ENCODE results near the gene CD109.
"Not testable (repeated sequence)": the region's sequence is repeated elsewhere in the genome, so short reads cannot be mapped to it uniquely, and the experiment has no call there.

Gene CD109

GRCh38 chr6:73680289-73680918 lies 15.6 kb upstream of the CD109 start:
- DNase-seq = no peak
- in situ Hi-C loops (cut with MboI; ENCODE audit: low pct_unique_long_range_greater_than_20kb, low sequenced_read_pairs) = no loop called here

DNA sequence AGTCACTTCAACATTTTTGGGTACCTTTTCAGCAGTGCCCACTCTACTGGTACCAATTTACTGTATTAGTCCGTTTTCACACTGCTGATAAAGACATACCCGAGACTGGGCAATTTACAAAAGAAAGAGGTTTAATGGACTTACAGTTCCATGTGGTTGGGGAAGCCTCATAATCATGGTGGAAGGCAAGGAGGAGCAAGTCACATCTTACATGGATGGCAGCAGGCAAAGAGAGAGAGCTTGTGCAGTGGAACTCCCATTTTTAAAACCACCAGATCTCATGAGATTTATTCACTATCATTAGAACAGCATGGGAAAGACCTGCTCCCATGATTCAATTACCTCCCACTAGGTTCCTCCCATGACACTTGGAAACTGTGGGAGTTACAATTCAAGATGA lies 12.4 kb upstream of the CD109 start:
- DNase-seq; in situ Hi-C loops (cut with MboI; ENCODE audit: low pct_unique_long_range_greater_than_20kb, low sequenced_read_pairs): not testable (repeated sequence)

- no peak for DNase-seq
- in situ Hi-C loops (cut with MboI; ENCODE audit: low pct_unique_long_range_greater_than_20kb, low sequenced_read_pairs) = no loop called here
Measured at GRCh38 chr6:73688351-73688750, 7.7 kb upstream of the CD109 start.

GRCh38 chr6:73690056-73690455 lies 5.9 kb upstream of the CD109 start:
- in situ Hi-C loops (cut with MboI; ENCODE audit: low pct_unique_long_range_greater_than_20kb, low sequenced_read_pairs) = no loop called here
- no peak for DNase-seq

DNA sequence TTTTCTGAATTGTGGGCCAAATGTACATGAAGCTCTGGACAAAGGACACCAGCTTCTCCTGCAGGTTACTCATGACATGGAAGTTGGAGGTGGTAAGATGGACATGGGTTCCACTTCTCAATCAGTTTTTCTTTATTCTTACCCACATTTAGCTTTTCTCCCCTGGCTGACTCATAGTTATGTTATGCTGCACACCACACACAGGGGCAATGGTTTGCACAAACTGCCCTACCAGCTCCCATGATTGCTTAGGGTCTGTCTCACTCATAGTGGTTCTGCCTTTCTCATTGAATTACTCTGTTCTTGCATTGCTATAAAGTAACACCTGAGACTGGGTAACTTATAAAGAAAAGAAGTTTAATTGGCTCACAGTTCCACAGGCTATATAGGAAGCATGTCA lies 4.5 kb upstream of the CD109 start:
- DNase-seq = no peak
- in situ Hi-C loops (cut with MboI; ENCODE audit: low pct_unique_long_range_greater_than_20kb, low sequenced_read_pairs) = no loop called here

- DNase-seq = peak; percentile 27
- in situ Hi-C loops (cut with MboI; ENCODE audit: low pct_unique_long_range_greater_than_20kb, low sequenced_read_pairs) = no loop called here
Measured at GRCh38 chr6:73694711-73695411, 1.1 kb upstream of the CD109 start.

GRCh38 chr6:73696966-73697655 lies 1.1 kb downstream of the CD109 start:
- DNase-seq = peak; percentile 19
- in situ Hi-C loops (cut with MboI; ENCODE audit: low pct_unique_long_range_greater_than_20kb, low sequenced_read_pairs) = no loop called here

DNA sequence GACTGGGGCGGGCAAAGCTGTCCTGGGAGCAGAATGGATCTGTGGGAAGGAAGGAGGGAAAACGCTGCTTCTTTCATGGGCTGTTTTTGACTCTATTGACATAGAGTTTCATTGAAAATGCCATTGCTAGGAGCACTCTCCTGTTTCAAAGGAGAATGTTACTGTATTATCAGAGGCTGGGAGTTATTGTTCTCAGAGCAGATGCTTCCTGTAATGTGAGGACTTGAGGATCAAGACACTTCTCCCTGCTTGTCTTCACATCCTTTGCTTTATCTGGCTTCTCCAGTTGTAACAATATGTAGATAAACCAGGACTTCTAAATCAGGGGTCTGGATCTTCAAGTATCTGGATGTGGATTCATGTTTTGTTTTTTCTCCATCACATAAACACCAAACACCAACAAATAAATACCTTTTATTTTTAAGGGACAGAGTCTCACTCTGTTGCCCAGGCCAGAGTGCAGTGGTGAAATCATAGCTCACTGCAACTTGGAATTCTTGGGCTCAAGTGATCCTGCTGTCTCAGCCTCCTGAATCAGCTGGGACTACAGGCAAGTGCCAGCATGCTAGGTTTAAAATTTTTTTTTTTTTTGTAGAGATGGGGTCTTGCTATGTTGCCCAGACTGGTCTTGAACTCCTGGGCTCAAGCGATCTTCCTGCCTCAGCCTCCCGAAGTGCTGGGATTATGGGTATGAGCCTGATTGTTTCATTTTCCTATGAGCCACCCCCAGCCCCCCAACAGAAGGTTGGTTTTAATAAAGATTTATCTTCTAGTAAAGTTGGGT lies 3.9 kb downstream of the CD109 start:
- DNase-seq = peak; percentile 60
- in situ Hi-C loops (cut with MboI; ENCODE audit: low pct_unique_long_range_greater_than_20kb, low sequenced_read_pairs) = no loop called here

GRCh38 chr6:73702444-73702843 lies 6.4 kb downstream of the CD109 start:
- in situ Hi-C loops (cut with MboI; ENCODE audit: low pct_unique_long_range_greater_than_20kb, low sequenced_read_pairs) = no loop called here

DNA sequence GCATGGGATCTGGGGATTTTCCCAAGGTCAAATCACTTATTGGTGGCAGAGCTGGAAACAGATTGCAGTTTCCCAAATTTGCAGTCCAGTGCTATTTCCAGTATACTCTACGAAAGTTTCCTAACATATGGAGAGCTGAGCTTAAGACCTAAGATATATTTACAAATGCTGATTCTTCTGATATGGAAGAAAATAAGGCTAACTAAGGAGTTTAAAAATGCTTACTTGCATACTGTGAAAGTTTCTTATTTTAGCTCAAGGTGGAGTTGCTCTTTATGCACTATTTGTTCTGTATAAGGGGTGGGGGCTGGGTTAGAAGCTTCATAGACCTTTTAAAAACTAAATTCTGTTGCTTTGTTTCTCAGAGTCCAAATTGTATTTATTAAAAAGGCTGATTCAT lies 7.5 kb downstream of the CD109 start:
- no peak for DNase-seq
- in situ Hi-C loops (cut with MboI; ENCODE audit: low pct_unique_long_range_greater_than_20kb, low sequenced_read_pairs) = no loop called here

More at GRCh38 chr6:73702444-73702843, 6.4 kb downstream of the CD109 start:
- DNase-seq = no peak

DNA sequence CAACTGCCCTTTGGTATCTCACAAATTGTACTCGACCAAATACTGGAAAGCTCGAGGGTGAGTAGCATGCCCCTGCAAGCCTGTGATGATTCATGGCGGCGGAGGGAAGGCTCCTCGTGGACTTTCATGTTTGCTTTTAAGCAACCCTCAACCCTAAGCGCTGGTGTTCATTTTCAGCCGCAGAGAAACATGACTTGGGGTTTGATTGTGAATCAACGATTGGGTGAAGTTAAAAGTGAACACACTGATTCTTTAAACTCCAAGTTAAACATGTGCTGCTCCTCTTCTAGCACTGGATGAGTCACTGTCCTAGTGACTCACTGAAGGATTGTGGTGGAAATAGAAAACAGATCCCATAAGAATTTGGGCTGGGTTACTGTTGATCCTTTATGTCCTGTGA lies 8.3 kb downstream of the CD109 start:
- in situ Hi-C loops (cut with MboI; ENCODE audit: low pct_unique_long_range_greater_than_20kb, low sequenced_read_pairs) = no loop called here
- DNase-seq = no peak

DNA sequence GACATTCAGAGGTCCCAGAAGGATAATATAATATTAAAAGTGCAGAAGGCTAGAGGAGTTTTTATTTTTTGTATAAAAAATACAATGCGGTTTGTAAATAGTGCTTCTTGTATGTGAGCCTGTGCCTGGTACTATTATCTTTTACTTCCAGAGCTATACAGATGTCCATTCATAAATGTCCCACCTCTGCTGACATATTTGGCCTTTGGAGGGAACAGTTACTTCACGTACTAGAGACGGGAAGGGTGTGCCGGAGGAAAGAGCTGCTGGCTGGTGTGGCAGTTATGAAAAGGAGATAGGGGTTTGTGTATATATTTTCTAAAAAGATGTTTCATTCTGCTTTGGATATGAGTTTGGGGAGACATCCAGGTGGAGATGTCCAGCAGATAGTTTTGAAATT lies 8.8 kb downstream of the CD109 start:
- no peak for DNase-seq
- in situ Hi-C loops (cut with MboI; ENCODE audit: low pct_unique_long_range_greater_than_20kb, low sequenced_read_pairs) = no loop called here

- in situ Hi-C loops (cut with MboI; ENCODE audit: low pct_unique_long_range_greater_than_20kb, low sequenced_read_pairs) = no loop called here
- no peak for DNase-seq
Measured at GRCh38 chr6:73706971-73707370, 11.0 kb downstream of the CD109 start.

- in situ Hi-C loops (cut with MboI; ENCODE audit: low pct_unique_long_range_greater_than_20kb, low sequenced_read_pairs) = no loop called here
- DNase-seq = no peak
Measured at GRCh38 chr6:73710470-73710869, 14.5 kb downstream of the CD109 start.

GRCh38 chr6:73710948-73711347 lies 14.9 kb downstream of the CD109 start:
- in situ Hi-C loops (cut with MboI; ENCODE audit: low pct_unique_long_range_greater_than_20kb, low sequenced_read_pairs) = no loop called here
- DNase-seq = no peak

GRCh38 chr6:73712535-73713173 lies 16.7 kb downstream of the CD109 start:
- no peak for DNase-seq
- in situ Hi-C loops (cut with MboI; ENCODE audit: low pct_unique_long_range_greater_than_20kb, low sequenced_read_pairs) = no loop called here

GRCh38 chr6:73713426-73714147 lies 17.6 kb downstream of the CD109 start:
- peak; percentile 95 for DNase-seq
- in situ Hi-C loops (cut with MboI; ENCODE audit: low pct_unique_long_range_greater_than_20kb, low sequenced_read_pairs) = no loop called here

GRCh38 chr6:73715111-73715508 lies 19.1 kb downstream of the CD109 start:
- DNase-seq; in situ Hi-C loops (cut with MboI; ENCODE audit: low pct_unique_long_range_greater_than_20kb, low sequenced_read_pairs): not testable (repeated sequence)

DNA sequence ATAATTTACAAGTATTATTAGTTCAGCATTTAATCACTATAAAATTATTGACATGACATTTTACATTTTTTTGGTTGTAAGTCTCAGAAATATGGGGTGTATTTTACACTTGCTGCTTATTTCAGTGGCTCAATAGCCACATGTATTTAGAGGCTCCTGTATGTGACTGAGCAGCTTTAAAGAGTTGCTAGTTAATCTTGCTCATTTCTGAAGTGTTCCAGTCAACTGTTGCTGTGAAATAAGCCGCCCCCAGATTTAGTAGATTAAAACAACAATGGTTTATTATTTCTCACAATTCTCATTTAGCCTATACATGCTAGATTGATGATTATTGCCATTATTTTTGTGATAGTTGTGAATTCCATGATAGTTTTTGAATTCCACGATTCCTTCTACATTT lies 23.0 kb downstream of the CD109 start:
- in situ Hi-C loops (cut with MboI; ENCODE audit: low pct_unique_long_range_greater_than_20kb, low sequenced_read_pairs) = no loop called here
- no peak for DNase-seq
